Kidney (tissue), 14 donors: Measurements from ENCODE around the gene COX7A1. TPM values are rescaled to one million over a fixed set of nuclear protein-coding genes. Genes with fewer than 3 reads are reported as not detected.
A peak's percentile ranks its signal among the peaks of the same experiment; 100 is the strongest.

Experiments used
- DNase-seq, 5 donors: peaks; one replicate each; pipeline ENCODE4 v3.0.0-alpha.2; 2013 to 2020
- FAIRE-seq: peaks from 2 replicates; lab custom pipeline; 2012; peaks lifted over from hg19 to GRCh38; lab: Jason Lieb, UNC
- H3K27ac ChIP-seq, 2 donors: one replicate each; pipeline ENCODE4 v1.7.0; 2013; ENCODE audit warnings: low read depth in 2 of 2, low read length in 2 of 2, inconsistent platforms in 1 of 2
- H3K27me3 ChIP-seq: one replicate; pipeline ENCODE4 v1.7.1; 2013; ENCODE audit warnings: low read length, inconsistent platforms; ENCODE audit not compliant: control insufficient read depth, insufficient read depth
- H3K36me3 ChIP-seq, 3 donors: one replicate each; pipeline versions ENCODE4 v1.7.0 to v1.7.1; 2013; ENCODE audit warnings: low read length in 3 of 3, control low read depth in 1 of 3, inconsistent platforms in 1 of 3; ENCODE audit not compliant: insufficient read depth in 3 of 3, control insufficient read depth in 2 of 3
- H3K4me1 ChIP-seq, 3 donors: one replicate each; pipeline versions ENCODE4 v1.7.0 to v1.7.1; 2013; ENCODE audit warnings: low read length in 3 of 3, inconsistent platforms in 1 of 3, low read depth in 1 of 3; ENCODE audit not compliant: control insufficient read depth in 2 of 3, insufficient read depth in 2 of 3
- H3K4me3 ChIP-seq, 3 donors: one replicate each; pipeline versions ENCODE4 v1.7.0 to v1.8.1; 2013; ENCODE audit warnings: low read length in 3 of 3, control low read depth in 1 of 3, inconsistent platforms in 1 of 3
- H3K9ac ChIP-seq, 3 donors: one replicate each; pipeline versions ENCODE4 v1.7.0 to v1.7.1; 2013; ENCODE audit warnings: low read length in 3 of 3, control low read depth in 1 of 3, inconsistent platforms in 1 of 3
- H3K9me3 ChIP-seq, 3 donors: one replicate each; pipeline versions ENCODE4 v1.7.0 to v1.7.1; 2013; ENCODE audit warnings: low read length in 3 of 3, control low read depth in 1 of 3, inconsistent platforms in 1 of 3; ENCODE audit not compliant: control insufficient read depth in 2 of 3, insufficient read depth in 1 of 3
- CTCF ChIP-seq: IDR thresholded peaks from 3 replicates; pipeline ENCODE4 v1.5.1; 2012; ENCODE audit warnings: mild to moderate bottlenecking, moderate library complexity, borderline replicate concordance; ENCODE audit not compliant: insufficient read depth; ENCODE audit errors: extremely low read depth
- intact Hi-C: fragments of 100-400 bp; cut with DNase I; formaldehyde crosslinking; loops from one replicate; pipeline ENCODE4 v1.11.1; 2022
- polyA plus RNA-seq: library from polyadenylated mRNA; stranded (reverse); fragments of 350-450 nt; fragmentation: Illumina TruSeq; extraction: RNeasy Lipid Tissue Mini Kit (QIAGEN cat#74804); gene quantifications from one replicate; pipeline ENCODE4 v1.2.3, GENCODE V29; 2014; ENCODE audit warnings: low read depth, low replicate concordance; ENCODE audit not compliant: insufficient read depth
- total RNA-seq: library from RNA; stranded (reverse); fragmentation: NEBNext Ultra II Directional; extraction: Animal tissue kit (Norgen Biotek cat#: 25700); gene quantifications from one replicate; pipeline ENCODE4 v1.2.1, GENCODE V29; 2021
- donor health status: control.
- donor health status: control.
- donor health status: control.
- donor health status: control.
- donor health status: control.
- donor health status: DM: yes; HTN: yes; CAD: no.
- donor health status: Normal renal cell carcinoma (clear cell type).

Gene COX7A1
- total and polyA plus RNA-seq, 2 donors from 2014 or later: 56.2 to 199 TPM

- no peak for FAIRE-seq
- Histone ChIP-seq H3K36me3 (peaks cover 3 to 24% (median 19%) of the 10 kb centered on the region in 3 donors), H3K9ac (no peak overlapping the region), H3K9me3 (no peaks in the 10 kb centered on the region), H3K27me3 (no peaks in the 10 kb centered on the region), H3K4me3 (no peak overlapping the region), H3K4me1 (peaks cover 0 to 6% (median 4%) of the 10 kb centered on the region in 3 donors), H3K27ac (no peak overlapping the region)
- DNase-seq: no peak
- intact Hi-C loops: loop anchor here (5.0 kb wide), 1 partner anchor 51 kb away; no protein-coding TSS in a partner anchor
- TF ChIP-seq CTCF: no peak
Observed at GRCh38 chr19:36120984-36121358, 31.3 kb downstream of the COX7A1 start.

GRCh38 chr19:36120092-36120983, 31.9 kb downstream of the COX7A1 start:
- Histone ChIP-seq H3K9ac (no peak overlapping the region), H3K36me3 (peaks cover 3 to 17% (median 15%) of the 10 kb centered on the region in 3 donors), H3K9me3 (no peaks in the 10 kb centered on the region), H3K4me1 (peaks cover 0 to 8% (median 4%) of the 10 kb centered on the region in 3 donors), H3K27ac (no peak overlapping the region), H3K27me3 (no peaks in the 10 kb centered on the region), H3K4me3 (no peak overlapping the region)
- no peak for TF ChIP-seq CTCF
- DNase-seq (no peak), FAIRE-seq (no peak)
- intact Hi-C loops: loop anchor here (5.0 kb wide), 1 partner anchor 52 kb away; no protein-coding TSS in a partner anchor

- intact Hi-C loops: no loop called here
- H3K27ac ChIP-seq: no peak overlapping the region
- DNase-seq (no peak), FAIRE-seq (no peak)
- peaks cover 3 to 24% (median 5%) of the 10 kb centered on the region in 3 donors for H3K36me3 ChIP-seq
- no peak overlapping the region for H3K9ac ChIP-seq
- no peaks in the 10 kb centered on the region for H3K9me3 ChIP-seq
- no peak for TF ChIP-seq CTCF
- H3K4me1 ChIP-seq: peaks cover 0 to 18% (median 4%) of the 10 kb centered on the region in 3 donors
- no peaks in the 10 kb centered on the region for H3K27me3 ChIP-seq
- peak overlapping the region in 1 of 3 donors; percentile 98 for H3K4me3 ChIP-seq
Observed at GRCh38 chr19:36116344-36116637, 36.0 kb downstream of the COX7A1 start.
